SK-N-SH treated with all-trans-retinoic acid at 6 μM for 48 hours (cell line): ENCODE data around the gene SC5D.

Experiments
- ATAC-seq: fragments of 200-7000 bp; cut with Tn5 transposase; 3 replicates; pipeline ENCODE4 v1.9.1; 2020; ENCODE audit warnings: mild to moderate bottlenecking, moderate library complexity
- ARNTL ChIP-seq: fragments of 450-650 bp; formaldehyde crosslinking; IDR thresholded peaks from 2 replicates; pipeline ENCODE4 v1.5.0; 2020; ENCODE audit warnings: low read depth, mild to moderate bottlenecking, moderate library complexity, borderline replicate concordance
- BACH2 ChIP-seq: fragments of 250-450 bp; sonication (Bioruptor Pico); IDR thresholded peaks from 2 replicates; pipeline ENCODE4 v1.9.0; 2021; ENCODE audit warnings: mild to moderate bottlenecking, borderline replicate concordance
- CSDC2 ChIP-seq: fragments of 250-450 bp; sonication (Bioruptor Pico); IDR thresholded peaks from 2 replicates; pipeline ENCODE4 v1.5.0; 2020; ENCODE audit warnings: mild to moderate bottlenecking, moderate library complexity
- CSRNP3 ChIP-seq: fragments of 250-450 bp; sonication (Bioruptor Pico); IDR thresholded peaks from 2 replicates; pipeline ENCODE4 v1.5.1; 2021; ENCODE audit warnings: mild to moderate bottlenecking, moderate library complexity
- ESRRG ChIP-seq: fragments of 250-450 bp; sonication (Bioruptor Pico); IDR thresholded peaks from 2 replicates; pipeline ENCODE4 v1.6.1; 2021; ENCODE audit warnings: mild to moderate bottlenecking
- ISL1 ChIP-seq: fragments of 250-450 bp; sonication (Bioruptor Pico); IDR thresholded peaks from 2 replicates; pipeline ENCODE4 v2.1.2; 2022; ENCODE audit warnings: mild to moderate bottlenecking, moderate library complexity
- OSR1 ChIP-seq: fragments of 250-450 bp; sonication (Bioruptor Pico); IDR thresholded peaks from 2 replicates; pipeline ENCODE4 v1.8.0; 2022; ENCODE audit warnings: moderate library complexity, mild to moderate bottlenecking, inconsistent platforms
- POU6F1 ChIP-seq: fragments of 250-450 bp; sonication (Bioruptor Pico); IDR thresholded peaks from 2 replicates; pipeline ENCODE4 v1.8.0; 2021; ENCODE audit warnings: low read depth, mild to moderate bottlenecking, moderate library complexity, borderline replicate concordance
- PPARA ChIP-seq: fragments of 250-450 bp; sonication (Bioruptor Pico); IDR thresholded peaks from 2 replicates; pipeline ENCODE4 v1.5.0; 2020; ENCODE audit warnings: mild to moderate bottlenecking, borderline replicate concordance
- RARB ChIP-seq: fragments of 250-450 bp; sonication (Bioruptor Pico); IDR thresholded peaks from 2 replicates; pipeline ENCODE4 v1.8.0; 2021; ENCODE audit warnings: mild to moderate bottlenecking, moderate library complexity
- SNAI2 ChIP-seq: fragments of 250-450 bp; sonication (Bioruptor Pico); IDR thresholded peaks from 2 replicates; pipeline ENCODE4 v1.5.0; 2020; ENCODE audit warnings: mild to moderate bottlenecking, moderate library complexity
- TCF4 ChIP-seq: fragments of 250-450 bp; sonication (Bioruptor Pico); IDR thresholded peaks from 2 replicates; pipeline ENCODE4 v1.8.0; 2021; ENCODE audit warnings: mild to moderate bottlenecking, moderate library complexity, borderline replicate concordance
- TSHZ2 ChIP-seq: fragments of 250-450 bp; sonication (Bioruptor Pico); IDR thresholded peaks from 2 replicates; pipeline ENCODE4 v1.5.0; 2020; ENCODE audit warnings: mild to moderate bottlenecking, moderate library complexity
- ZC3H10 ChIP-seq: fragments of 250-450 bp; sonication (Bioruptor Pico); IDR thresholded peaks from 2 replicates; pipeline ENCODE4 v1.5.1; 2021; ENCODE audit warnings: mild to moderate bottlenecking, moderate library complexity
- ZFP3 ChIP-seq: fragments of 250-450 bp; sonication (Bioruptor Pico); IDR thresholded peaks from 2 replicates; pipeline ENCODE4 v1.5.0; 2020; ENCODE audit warnings: mild to moderate bottlenecking, moderate library complexity
- ZFP30 ChIP-seq: fragments of 450-650 bp; formaldehyde crosslinking; IDR thresholded peaks from 2 replicates; pipeline ENCODE4 v1.5.0; 2022; ENCODE audit warnings: mild to moderate bottlenecking, moderate library complexity
- ZNF565 ChIP-seq: fragments of 450-650 bp; formaldehyde crosslinking; conservative IDR thresholded peaks from 2 replicates; pipeline ENCODE4 v1.5.0; 2020; ENCODE audit warnings: low read depth, mild to moderate bottlenecking, moderate library complexity
- ZNF70 ChIP-seq: fragments of 450-650 bp; formaldehyde crosslinking; IDR thresholded peaks from 2 replicates; pipeline ENCODE4 v1.5.0; 2020; ENCODE audit warnings: mild to moderate bottlenecking, moderate library complexity
- ZNF8 ChIP-seq: fragments of 450-650 bp; formaldehyde crosslinking; IDR thresholded peaks from 2 replicates; pipeline ENCODE4 v1.5.0; 2020; ENCODE audit warnings: mild to moderate bottlenecking, moderate library complexity
- TF ChIP-seq, protein P1 (sequence below): fragments of 250-450 bp; sonication (Bioruptor Pico); IDR thresholded peaks from 2 replicates; pipeline ENCODE4 v1.5.1; 2020; ENCODE audit warnings: low read depth, mild to moderate bottlenecking, moderate library complexity
- TF ChIP-seq, protein P2 (sequence below): fragments of 250-450 bp; sonication (Bioruptor Pico); IDR thresholded peaks from 2 replicates; pipeline ENCODE4 v1.8.0; 2020; ENCODE audit warnings: mild to moderate bottlenecking, moderate library complexity, borderline replicate concordance

The SC5D gene

GRCh38 chr11:121323046-121323607 is 30.6 kb downstream of the SC5D start:
- TF ChIP-seq OSR1 (CRISPR knock-in tag) (no peak), ESRRG (CRISPR knock-in tag) (no peak), CSRNP3 (CRISPR knock-in tag) (no peak), PPARA (CRISPR knock-in tag) (no peak), ISL1 (CRISPR knock-in tag) (no peak), SNAI2 (CRISPR knock-in tag) (no peak), TCF4 (CRISPR knock-in tag) (no peak), BACH2 (no peak), ZFP3 (CRISPR knock-in tag) (no peak), TSHZ2 (CRISPR knock-in tag) (no peak), POU6F1 (CRISPR knock-in tag) (no peak), CSDC2 (no peak), ZC3H10 (CRISPR knock-in tag) (no peak), RARB (CRISPR knock-in tag) (no peak), ZFP30 (CRISPR knock-in tag) (no peak), ZNF70 (CRISPR knock-in tag) (no peak)
- TF ChIP-seq, protein P1, sequence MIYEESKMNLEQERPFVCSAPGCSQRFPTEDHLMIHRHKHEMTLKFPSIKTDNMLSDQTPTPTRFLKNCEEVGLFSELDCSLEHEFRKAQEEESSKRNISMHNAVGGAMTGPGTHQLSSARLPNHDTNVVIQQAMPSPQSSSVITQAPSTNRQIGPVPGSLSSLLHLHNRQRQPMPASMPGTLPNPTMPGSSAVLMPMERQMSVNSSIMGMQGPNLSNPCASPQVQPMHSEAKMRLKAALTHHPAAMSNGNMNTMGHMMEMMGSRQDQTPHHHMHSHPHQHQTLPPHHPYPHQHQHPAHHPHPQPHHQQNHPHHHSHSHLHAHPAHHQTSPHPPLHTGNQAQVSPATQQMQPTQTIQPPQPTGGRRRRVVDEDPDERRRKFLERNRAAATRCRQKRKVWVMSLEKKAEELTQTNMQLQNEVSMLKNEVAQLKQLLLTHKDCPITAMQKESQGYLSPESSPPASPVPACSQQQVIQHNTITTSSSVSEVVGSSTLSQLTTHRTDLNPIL (CRISPR knock-in tag): no peak
- TF ChIP-seq, protein P2, sequence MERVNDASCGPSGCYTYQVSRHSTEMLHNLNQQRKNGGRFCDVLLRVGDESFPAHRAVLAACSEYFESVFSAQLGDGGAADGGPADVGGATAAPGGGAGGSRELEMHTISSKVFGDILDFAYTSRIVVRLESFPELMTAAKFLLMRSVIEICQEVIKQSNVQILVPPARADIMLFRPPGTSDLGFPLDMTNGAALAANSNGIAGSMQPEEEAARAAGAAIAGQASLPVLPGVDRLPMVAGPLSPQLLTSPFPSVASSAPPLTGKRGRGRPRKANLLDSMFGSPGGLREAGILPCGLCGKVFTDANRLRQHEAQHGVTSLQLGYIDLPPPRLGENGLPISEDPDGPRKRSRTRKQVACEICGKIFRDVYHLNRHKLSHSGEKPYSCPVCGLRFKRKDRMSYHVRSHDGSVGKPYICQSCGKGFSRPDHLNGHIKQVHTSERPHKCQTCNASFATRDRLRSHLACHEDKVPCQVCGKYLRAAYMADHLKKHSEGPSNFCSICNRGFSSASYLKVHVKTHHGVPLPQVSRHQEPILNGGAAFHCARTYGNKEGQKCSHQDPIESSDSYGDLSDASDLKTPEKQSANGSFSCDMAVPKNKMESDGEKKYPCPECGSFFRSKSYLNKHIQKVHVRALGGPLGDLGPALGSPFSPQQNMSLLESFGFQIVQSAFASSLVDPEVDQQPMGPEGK: no peak
- TF ChIP-seq, all 23 proteins: peak for 0
- ATAC-seq: no peak

DNA sequence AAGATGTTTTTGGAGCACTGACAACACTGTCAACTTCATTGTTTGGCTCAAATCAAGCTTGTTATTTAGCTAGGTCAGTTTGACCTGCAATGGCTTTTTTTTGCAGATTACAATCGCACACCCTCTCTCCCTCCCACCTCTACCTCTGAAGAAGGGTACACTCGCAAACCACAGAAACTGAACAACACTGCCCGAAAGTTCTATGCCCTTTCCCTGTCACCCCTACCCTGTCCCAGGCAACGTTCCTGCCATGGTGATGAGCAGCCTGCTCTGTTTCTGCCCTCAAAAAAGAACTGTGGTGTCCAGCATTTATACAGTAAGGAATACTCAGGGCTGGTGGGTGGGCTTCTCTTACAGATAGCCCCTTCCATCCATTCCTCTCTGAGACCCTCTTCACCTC is 33.7 kb downstream of the SC5D start:
- TF ChIP-seq ARNTL (CRISPR knock-in tag) (no peak), ZFP3 (CRISPR knock-in tag) (no peak), ZNF8 (CRISPR knock-in tag) (no peak), OSR1 (CRISPR knock-in tag) (no peak), ZNF565 (CRISPR knock-in tag) (no peak), ESRRG (CRISPR knock-in tag) (no peak), CSRNP3 (CRISPR knock-in tag) (no peak)
- TF ChIP-seq, protein P2: no peak
- TF ChIP-seq, protein P1 (CRISPR knock-in tag): no peak
- TF ChIP-seq, all 23 proteins: peak for 0
- no peak for ATAC-seq
